Activated CD4-positive, alpha-beta T cell treated with anti-CD3 and anti-CD28 coated beads, Interleukin-2, amount 50 U/mL, for 1 hour (primary cell): ENCODE data around the gene FAM131A.

Experiments used
- DNase-seq: peaks from one replicate; pipeline ENCODE4 v3.0.0-alpha.2; 2020

The FAM131A gene

DNA sequence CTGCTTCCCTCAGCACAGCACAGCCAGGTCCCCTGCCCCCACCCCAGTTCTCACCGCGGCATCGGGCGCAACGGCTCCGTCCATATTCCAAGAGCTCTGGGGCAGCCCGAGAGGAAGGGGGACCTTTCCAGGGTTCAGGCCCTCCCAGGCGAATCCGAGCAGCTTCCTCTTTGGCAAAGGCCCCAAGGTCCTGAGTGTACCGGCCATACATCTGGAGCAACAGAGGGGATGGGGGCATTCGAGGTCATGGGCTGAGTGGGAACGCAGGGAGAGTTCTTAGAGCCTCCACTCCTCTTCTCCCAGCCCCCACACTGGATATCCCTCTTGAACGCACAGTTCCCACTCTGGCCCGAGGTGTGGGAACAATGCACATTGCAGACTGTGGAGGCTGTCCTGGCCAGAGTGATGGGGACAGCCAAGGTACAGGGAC lies 21.5 kb downstream of the FAM131A start:
- no peak for DNase-seq

DNA sequence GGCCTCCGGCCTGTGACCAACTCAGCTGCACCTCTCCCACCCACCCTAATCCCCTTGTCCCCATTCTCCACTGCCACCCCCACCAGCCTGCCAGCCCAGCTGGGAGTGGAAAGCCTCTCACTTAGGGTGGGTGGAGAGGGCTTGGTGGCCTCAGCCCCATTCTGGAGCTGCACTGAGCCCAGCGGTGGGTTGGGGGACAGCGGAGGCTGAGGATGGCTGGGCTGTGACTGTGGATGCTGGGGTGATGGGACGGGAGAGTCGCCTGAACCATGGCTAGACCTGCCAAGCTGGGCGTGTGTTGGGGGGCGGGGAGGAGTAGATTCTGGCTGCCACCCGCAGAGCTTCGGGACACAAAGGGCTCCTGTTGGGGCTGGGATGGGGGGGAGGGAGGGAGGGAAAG lies 22.2 kb downstream of the FAM131A start:
- no peak for DNase-seq

- no peak for DNase-seq
Measured at GRCh38 chr3:184360070-184360928, 22.9 kb downstream of the FAM131A start.

DNA sequence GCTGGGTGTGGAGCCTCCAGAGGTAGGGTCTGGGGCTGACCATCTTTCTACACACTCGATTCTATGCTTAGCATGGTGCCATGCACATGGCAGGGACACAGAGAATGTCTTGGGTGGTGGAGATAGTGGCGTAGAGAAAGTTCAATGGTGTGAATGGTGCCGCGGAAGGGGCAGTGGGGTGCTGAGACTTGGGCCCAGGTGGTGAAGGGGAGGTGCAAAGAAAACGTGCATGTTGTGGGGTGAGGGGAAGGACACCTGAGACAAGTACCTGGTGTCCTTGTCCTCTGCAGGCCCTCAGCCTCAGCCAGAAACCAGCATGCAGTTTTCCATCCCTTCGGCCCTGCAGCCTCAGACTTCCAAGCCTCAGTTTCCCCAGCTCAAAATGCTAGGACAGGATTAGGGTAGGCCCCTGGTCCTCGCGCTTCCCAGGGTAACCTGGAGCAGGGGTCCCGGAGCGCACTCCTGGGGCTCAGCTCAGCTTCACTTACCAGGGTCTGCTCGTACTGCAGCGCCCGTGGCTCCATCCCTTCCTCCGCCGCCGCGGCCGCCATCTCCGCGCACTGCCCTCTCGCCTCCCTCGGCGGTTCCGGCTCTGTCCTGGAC lies 23.6 kb downstream of the FAM131A start:
- DNase-seq = no peak

- peak; percentile 20 for DNase-seq
Measured at GRCh38 chr3:184361532-184361931, 24.1 kb downstream of the FAM131A start, which contains the start of the genes CLCN2 and POLR2H. Gene CLCN2 (minus strand): TSS chr3:184361605. CDS start chr3:184361479, 126 bp downstream. Gene POLR2H (plus strand): TSS chr3:184361710. CDS start chr3:184363493, 1,783 bp downstream.

DNA sequence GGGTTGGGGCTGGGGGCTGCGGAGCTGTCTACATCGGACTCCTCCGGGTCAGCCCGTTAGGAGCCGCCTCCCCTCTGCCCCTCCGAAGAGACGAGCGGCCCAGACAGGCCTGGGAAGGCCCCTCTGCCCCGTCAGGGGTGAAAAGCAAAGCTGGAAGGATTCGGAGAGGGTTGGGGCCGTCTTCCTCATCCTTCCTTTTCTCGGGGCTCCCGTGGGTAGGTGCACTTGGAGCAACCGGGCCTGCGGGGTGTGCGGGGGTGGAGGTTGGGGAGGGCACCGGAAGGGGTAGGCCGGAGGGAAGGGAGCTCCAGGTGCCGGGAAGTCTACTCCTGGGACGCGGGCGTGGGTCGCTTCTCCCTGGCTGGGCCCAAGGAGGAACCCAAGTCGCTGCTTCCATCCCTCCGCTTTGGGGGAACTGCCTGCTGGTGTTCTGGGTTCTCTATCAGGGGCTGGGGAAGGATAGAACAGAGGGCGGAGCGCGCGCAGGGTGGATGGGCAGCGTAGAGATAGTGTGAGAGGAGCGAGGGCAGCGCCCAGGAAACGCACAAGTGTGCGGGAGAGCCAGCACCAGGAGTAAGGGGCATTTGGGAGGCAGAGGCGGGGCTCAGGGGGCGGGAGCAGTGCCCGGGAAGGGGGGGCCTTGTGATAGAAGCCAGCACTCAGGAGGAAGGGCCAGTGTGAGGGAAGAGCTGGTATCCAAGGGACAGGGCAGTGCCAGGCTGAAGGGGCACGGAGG lies 24.7 kb downstream of the FAM131A start:
- DNase-seq = peak; percentile 24

DNA sequence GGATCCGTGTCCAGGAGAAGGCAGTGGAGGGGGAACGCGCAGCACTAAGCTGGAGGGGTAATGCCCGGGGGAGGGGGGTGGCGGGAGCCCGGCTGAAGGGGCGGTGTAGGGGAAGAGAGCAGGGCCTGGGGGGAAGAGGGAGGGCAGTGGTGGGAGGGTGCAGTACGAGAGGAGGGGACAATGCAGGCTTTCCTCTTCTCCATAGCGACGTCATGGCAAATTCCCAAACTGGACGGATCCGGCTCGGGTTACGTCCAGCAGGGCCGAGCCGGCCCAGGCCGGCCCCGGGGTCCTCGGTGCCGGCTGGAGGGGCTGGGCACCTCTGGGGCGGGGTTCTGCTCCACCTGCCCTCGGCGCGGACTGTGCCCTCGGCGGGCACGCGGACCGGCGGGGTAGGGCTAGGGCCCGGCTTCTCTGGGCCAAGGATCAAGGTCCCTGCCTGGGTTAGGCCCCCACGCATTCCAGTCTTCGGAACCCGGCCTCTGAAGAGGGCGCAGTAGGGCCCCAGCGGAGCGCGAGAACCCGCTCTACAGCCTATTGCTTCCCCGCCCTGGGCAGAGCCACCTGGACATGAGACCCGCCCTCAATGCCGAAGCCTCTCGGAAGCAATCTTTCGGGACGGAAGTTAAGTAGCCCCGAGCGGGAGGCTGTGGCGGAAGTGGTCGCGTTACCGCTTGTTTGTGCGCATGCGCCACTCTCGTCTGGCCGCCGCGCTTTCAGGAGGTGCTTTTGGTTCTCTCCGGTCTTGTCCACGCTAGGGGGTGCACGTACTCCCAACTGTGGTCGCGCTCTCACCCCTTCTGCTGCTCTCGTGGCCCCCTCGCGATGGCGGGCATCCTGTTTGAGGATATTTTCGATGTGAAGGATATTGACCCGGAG lies 25.5 kb downstream of the FAM131A start:
- DNase-seq = peak; percentile 88

DNA sequence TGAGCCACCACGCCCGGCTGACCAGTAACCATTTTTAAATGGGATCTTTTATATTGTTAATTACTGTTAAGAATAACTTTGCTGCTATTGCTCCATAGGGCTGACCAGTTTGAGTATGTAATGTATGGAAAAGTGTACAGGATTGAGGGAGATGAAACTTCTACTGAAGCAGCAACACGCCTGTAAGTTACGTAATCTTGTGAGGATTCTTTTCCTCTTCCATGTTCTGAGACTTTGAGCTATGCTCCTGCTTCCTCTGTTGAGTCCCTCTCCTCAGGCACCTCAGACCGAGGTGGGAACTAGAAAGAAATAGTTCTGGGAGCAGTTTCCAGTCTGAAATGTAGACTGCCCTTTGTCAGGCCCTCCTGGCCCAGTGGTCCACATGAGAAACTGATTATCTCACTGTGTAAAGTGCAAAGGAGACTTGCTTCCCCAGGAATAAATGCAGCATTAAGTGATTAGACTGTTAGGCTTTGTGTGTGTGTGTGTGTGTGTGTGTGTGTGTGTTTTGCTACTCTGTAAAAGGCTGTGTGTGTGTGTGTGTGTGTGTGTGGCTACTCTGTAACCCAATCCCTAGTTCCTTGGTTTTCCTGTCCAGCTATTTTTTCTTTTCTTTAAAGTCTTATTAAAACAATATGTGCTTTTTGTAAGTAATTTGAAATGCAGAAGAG lies 29.4 kb downstream of the FAM131A start:
- no peak for DNase-seq

DNA sequence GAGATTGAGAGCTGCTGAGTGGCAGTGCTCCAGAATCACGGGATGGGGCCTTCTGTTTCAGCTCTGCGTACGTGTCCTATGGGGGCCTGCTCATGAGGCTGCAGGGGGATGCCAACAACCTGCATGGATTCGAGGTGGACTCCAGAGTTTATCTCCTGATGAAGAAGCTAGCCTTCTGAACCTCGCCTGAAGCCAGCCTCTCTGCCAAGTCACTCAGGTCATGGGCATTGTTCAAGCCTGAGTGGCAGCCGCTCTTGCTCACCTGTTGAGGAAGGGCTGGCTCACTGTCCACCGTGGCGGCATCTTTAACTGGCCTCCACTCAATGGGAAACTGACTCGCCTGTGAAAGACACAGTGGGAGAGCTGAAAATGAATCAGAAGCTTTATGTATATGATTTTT lies 30.7 kb downstream of the FAM131A start:
- DNase-seq = no peak

- no peak for DNase-seq
Measured at GRCh38 chr3:184368586-184369183, 31.3 kb downstream of the FAM131A start.

- DNase-seq = peak; percentile 57
Measured at GRCh38 chr3:184371570-184372018, 34.2 kb downstream of the FAM131A start.

GRCh38 chr3:184372296-184372821 lies 35.0 kb downstream of the FAM131A start:
- no peak for DNase-seq

DNA sequence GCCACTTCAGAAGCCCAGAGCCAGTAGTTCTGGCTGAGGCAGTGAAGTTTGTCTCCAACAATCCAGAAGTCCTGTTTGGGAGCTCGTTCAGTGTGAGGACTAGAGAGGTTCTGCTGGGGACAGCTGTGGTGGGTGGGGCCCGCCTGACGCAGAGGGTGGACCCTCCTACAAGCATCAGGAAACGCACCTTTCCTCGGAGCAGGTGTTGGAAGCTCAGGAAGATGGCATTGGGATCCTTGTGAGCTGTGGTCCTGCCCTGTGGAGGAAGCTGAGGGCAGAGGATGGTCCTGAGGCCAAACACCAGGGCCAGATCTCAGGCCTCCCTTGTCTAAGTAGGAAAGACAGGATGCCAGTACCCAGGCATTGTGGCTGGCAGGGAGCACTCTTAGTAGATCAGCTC lies 35.5 kb downstream of the FAM131A start:
- no peak for DNase-seq

GRCh38 chr3:184373422-184373821 lies 36.0 kb downstream of the FAM131A start:
- DNase-seq = no peak

- no peak for DNase-seq
Measured at GRCh38 chr3:184375747-184376461, 38.5 kb downstream of the FAM131A start.

GRCh38 chr3:184377374-184377773 lies 40.0 kb downstream of the FAM131A start:
- no peak for DNase-seq

GRCh38 chr3:184377882-184378445 lies 40.6 kb downstream of the FAM131A start, which contains the start of gene THPO:
Gene THPO (minus strand): TSS chr3:184378207. CDS start chr3:184376259, 1,948 bp downstream.
- no peak for DNase-seq

GRCh38 chr3:184378651-184379357 lies 41.4 kb downstream of the FAM131A start:
- DNase-seq = no peak
